Measurements from ENCODE around the gene DLST.

The DLST gene

DNA sequence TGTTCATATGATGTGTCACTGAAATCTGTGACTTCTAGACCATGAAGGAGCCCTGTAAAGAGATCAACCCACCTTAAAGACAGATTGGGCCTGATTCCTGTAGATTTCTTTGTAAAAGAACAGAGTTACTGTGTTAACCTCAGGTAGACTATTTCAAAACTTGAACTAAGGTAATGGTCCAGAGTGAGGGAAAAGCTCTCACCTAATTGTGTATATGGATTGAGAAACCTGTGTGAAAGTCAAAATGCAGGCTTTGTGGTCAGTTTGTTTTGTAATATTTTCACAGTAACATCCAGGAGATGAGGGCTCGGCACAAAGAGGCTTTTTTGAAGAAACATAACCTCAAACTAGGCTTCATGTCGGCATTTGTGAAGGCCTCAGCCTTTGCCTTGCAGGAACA, 16.4 kb downstream of the DLST start:
- CTCF ChIA-PET: interaction anchor here (0.7 to 7.6 kb wide), 3 partner anchors 9 to 37 kb away, joined by 3 to 64 read pairs (median 4); no protein-coding TSS in a partner anchor
- no peak for TF ChIP-seq ZNF654 (tag by site-specific recombination; IDR thresholded peaks at IDR 0.05; ENCODE audit: low read depth)
- no peak for TF ChIP-seq ZNF146 (tag by site-specific recombination; IDR thresholded peaks at IDR 0.05)
- no peak for TF ChIP-seq ZNF585B (tag by site-specific recombination; IDR thresholded peaks at IDR 0.05)
- TF ChIP-seq ZNF292 (tag by site-specific recombination; IDR thresholded peaks at IDR 0.05; ENCODE audit: borderline replicate concordance, low read depth): no peak
- TF ChIP-seq ZNF521 (tag by site-specific recombination; IDR thresholded peaks at IDR 0.05): no peak
- no peak for TF ChIP-seq KLF10 (tag by site-specific recombination; IDR thresholded peaks at IDR 0.05)
- TF ChIP-seq ZBTB6 (tag by site-specific recombination; IDR thresholded peaks at IDR 0.05): no peak
- no peak for TF ChIP-seq ZNF510 (tag by site-specific recombination; IDR thresholded peaks at IDR 0.05; ENCODE audit: insufficient replicate concordance)
- no peak for TF ChIP-seq SCRT2 (tag by site-specific recombination; IDR thresholded peaks at IDR 0.05)
- TF ChIP-seq ZNF248 (tag by site-specific recombination; IDR thresholded peaks at IDR 0.05): no peak
- TF ChIP-seq GLIS2 (tag by site-specific recombination; IDR thresholded peaks at IDR 0.05): no peak
- no peak for TF ChIP-seq REST (tag by site-specific recombination; IDR thresholded peaks at IDR 0.05)
- TF ChIP-seq GLI2 (tag by site-specific recombination; IDR thresholded peaks at IDR 0.05; ENCODE audit: borderline replicate concordance, low read depth): no peak
- TF ChIP-seq ZNF544 (tag by site-specific recombination; IDR thresholded peaks at IDR 0.05): no peak
- H3K36me3 ChIP-seq (ENCODE audit: control insufficient read depth in 2 of 2, insufficient read depth in 1 of 2, low read length in 2 of 2): peaks cover 67 to 99% of the 10 kb centered on the region in 2 experiments
- no peaks in the 10 kb centered on the region for H3K4me1 ChIP-seq (ENCODE audit: control insufficient read depth, insufficient read depth, low read length)
- no peak overlapping the region for H3K27ac ChIP-seq (ENCODE audit: extremely low read depth, low read depth, low read length)
- POLR2A ChIA-PET: interaction anchor here (0.6 to 1.3 kb wide), 2 partner anchors 17 to 47 kb away, joined by 3 to 5 read pairs; partner anchors contain the start of gene DLST
- H3K4me3 ChIP-seq (ENCODE audit: low read depth, low read length): no peak overlapping the region
- no peaks in the 10 kb centered on the region for H3K9me3 ChIP-seq (ENCODE audit: control insufficient read depth, insufficient read depth, low read depth, low read length)

GRCh38 chr14:74898694-74899093, 17.0 kb downstream of the DLST start:
- Histone ChIP-seq H3K4me1 (ENCODE audit: control insufficient read depth, insufficient read depth, low read length) (no peaks in the 10 kb centered on the region), H3K27ac (ENCODE audit: extremely low read depth, low read depth, low read length) (no peak overlapping the region), H3K4me3 (ENCODE audit: low read depth, low read length) (no peak overlapping the region), H3K36me3 (ENCODE audit: control insufficient read depth in 2 of 2, insufficient read depth in 1 of 2, low read length in 2 of 2) (peaks cover 61 to 97% of the 10 kb centered on the region in 2 experiments), H3K9me3 (ENCODE audit: control insufficient read depth, insufficient read depth, low read depth, low read length) (no peaks in the 10 kb centered on the region)
- TF ChIP-seq ZBTB8A (tag by site-specific recombination; IDR thresholded peaks at IDR 0.05): no peak
- no peak for TF ChIP-seq KLF1 (tag by site-specific recombination; IDR thresholded peaks at IDR 0.05)
- no peak for TF ChIP-seq ZNF239 (tag by site-specific recombination; IDR thresholded peaks at IDR 0.05)
- TF ChIP-seq GLIS2 (tag by site-specific recombination; IDR thresholded peaks at IDR 0.05): no peak
- TF ChIP-seq ZNF211 (tag by site-specific recombination; IDR thresholded peaks at IDR 0.05; ENCODE audit: low read depth): no peak
- no peak for TF ChIP-seq ZNF132 (tag by site-specific recombination; IDR thresholded peaks at IDR 0.05; ENCODE audit: borderline replicate concordance)
- ChIA-PET POLR2A (interaction anchor here (1.2 kb wide), 1 partner anchor 10 kb away, joined by 5 read pairs; no protein-coding TSS in a partner anchor), CTCF (interaction anchor here (5.1 to 7.6 kb wide), 2 partner anchors 9 to 38 kb away, joined by 22 to 64 read pairs; no protein-coding TSS in a partner anchor)
